SKM-1 treated with dmso at 0.1 percent for 144 hours (cell line): ENCODE results near the gene SLC27A3.
"Not testable (repeated sequence)": the region's sequence is repeated elsewhere in the genome, so short reads cannot be mapped to it uniquely, and the experiment has no call there.

ENCODE experiments used
- DNase-seq: peaks from one replicate; lab custom pipeline; 2025; ENCODE audit not compliant: unreplicated experiment; lab: John Stamatoyannopoulos, UW

The SLC27A3 gene

DNA sequence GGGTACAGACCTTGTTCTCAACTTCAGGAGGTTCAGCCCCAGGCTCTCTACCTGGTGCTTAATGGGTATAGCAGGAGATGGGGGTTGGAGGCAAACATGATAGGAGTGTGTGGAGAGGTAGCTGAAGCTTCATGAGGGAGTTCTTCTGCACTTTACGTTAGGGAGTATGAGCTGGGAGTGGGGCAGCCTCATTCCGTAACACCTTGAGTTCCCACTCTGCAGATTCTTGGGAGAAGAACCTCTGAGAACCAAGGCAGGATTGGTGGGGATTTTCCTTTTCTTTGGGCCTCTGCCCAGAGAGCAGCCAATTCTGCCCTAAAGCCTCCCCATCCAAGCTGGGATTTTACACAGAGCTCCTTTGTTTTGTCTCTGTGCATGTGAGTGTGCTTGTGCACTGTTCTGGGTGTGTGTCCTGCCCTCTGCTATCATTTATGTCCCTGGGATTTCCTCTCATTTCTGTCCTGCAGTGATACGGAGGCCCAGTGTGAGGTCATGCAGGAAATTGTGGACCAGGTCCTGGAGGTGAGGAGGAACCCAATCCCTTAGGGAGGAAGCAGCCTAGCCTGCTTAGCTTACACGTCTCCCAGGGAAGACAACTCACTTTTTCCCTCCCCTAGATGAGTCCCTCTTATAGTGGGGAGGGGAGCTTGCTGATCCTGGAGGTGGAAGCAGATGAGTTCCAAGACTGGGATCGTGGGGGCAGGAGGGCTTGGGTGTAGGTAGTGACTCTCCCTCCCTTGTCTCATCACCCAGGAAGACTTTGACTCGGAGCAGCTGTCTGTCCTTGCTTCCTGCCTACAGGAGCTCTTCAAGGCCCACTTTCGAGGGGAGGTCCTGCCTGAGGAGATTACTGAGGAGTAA is 11.6 kb upstream of the SLC27A3 start:
- no peak for DNase-seq

DNA sequence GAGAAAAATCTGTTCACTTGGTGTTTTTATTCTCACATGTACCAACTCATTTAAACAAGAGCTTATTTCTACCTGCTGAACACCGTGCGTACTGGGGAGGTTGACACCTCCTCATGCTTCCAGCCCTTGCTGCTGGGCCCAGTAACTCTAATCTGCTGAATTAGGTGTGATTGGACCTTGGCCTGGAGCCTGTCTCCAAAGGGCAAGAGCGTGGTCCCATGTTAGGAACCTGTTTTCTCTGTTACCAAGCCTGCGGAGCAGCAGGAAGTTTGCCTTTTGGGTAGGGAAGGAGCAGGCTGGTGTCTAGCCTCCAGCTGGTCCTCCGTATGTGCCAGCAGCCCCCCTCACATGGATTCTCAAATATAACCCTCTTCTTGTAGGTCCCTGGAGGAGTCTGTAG is 10.9 kb upstream of the SLC27A3 start:
- no peak for DNase-seq

DNA sequence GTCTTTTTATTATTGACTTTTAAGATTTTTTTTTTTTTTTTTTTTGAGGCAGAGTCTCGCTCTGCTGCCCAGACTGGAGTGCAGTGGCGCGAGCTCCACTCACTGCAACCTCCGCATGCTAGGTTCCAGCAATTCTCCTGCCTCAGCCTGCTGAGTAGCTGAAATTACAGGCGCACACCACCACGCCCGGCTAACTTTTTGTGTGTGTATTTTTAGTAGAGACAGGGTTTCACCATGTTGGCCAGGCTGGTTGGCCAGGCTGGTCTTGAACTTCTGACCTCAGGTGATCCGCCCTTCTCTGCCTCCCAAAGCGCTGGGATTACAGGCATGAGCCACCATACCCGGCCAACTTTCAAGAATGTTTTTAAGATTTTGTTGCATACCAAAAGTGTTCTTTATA is 8.5 kb upstream of the SLC27A3 start:
- DNase-seq, result not testable (repeated sequence)

DNA sequence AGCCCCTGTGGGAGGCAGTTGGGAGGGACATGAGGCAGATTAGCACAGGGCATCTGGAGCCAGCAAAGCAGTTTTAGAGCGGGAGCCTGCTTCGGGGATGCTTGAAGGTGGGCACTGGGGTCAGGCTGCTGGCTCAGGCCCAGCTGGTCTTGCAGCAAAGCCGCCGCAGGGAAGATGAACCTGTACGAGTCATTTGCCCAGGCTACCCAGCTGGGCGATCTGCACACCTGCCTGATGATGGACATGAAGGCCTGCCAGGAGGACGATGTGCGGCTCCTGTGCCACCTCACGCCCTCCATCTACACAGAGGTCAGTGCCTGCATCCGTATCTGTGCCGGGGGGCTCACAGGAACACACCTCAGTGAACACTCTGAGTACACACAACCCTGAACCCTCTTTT is 7.7 kb upstream of the SLC27A3 start:
- DNase-seq, result no peak

DNA sequence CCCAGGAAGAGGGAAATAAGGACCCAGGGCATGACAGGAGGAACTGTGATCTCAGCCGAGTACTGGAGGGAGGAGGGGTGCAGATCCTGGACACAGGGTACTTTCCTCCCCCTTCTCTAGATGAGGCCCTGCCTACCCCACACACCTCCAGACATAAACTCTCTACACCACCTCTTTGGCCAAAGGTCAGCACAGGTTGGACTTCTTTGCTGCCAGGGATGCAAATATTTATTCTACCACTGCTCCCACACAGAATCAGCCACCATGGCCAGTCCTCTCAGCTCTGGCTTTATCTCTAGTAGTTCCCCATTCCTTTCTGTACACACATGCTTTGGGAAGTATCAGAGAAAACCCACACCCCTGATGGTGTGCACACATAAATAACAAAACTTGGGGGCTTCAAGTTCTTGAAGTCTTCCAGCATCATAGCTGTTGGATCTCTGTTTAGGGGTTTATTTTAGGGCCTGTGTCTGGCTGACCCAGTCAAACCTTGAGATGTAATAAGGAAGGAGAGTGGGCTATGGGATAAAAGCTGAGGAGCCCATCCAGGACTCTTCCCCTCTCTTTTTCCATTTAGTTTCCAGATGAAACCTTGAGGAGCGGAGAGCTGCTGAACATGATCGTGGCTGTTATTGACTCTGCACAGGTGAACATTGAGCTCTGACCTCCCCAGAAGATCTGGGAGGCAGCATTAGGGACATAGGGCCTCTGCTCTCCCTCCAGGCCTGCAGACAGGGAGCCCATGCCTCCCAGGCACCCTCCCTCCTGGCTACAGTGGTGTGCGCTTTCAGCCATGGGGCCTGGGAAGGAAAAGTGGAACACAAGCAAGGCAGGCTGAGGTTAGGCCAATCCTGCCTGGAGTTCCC is 6.7 kb upstream of the SLC27A3 start:
- no peak for DNase-seq

DNA sequence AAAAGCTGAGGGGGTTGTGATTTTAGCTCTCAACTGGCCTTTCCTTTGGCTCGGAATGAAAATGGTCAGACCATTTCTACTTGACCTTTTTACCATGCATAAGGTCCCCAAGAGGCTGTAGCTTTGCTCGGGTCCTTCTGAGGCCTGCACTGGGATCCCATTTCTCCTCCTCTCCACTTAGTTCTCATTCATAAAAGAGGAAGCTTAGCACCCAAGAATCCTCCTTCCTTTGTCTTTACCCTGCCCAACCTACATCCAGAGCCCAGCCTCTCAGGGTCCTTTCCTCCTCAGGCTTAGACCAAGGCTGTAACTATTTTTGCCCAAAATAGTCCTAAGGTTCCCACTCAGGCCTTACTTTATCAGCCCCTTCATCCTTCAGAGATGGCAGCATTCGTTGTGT is 6.0 kb upstream of the SLC27A3 start:
- DNase-seq, result peak; percentile 29

DNA sequence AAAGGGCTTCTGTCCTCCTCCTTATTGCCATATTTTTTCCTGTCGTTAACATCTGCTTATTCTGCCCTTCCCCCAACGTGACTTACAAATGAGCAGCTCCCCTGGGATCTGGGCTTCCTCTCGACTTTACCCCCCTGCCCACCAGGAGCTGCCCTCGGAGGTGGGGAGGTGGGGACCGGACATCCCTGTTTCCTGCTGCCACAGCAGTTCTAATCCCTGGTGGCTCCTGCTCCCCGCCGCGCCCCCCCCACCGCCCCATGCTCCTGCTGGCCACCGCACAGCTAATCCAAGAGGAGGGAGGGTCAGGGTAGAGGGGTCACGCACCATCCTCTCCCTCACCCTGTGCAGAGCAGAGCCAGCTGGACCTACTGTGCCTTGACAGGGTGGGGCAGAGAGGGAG is 4.4 kb upstream of the SLC27A3 start:
- no peak for DNase-seq

DNA sequence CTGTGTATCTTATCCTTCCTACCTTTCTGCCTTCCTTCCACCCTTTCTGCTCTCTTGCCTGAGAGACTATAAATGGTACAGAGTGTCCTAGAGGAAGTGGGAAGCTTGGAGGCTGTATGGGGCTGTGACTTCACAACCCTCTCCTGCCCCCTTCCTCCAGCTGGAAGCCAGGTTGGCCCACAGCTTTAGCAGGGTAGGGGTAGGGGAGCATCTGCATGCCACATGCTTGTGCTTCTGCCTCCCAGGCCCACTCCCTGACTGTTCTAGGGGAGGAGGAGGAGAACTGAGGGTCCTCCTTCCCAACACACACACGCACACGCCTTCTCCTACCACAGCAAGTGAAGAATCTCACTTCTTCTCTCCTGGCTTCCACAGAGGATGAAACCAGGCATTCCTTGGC is 3.9 kb upstream of the SLC27A3 start:
- no peak for DNase-seq

DNA sequence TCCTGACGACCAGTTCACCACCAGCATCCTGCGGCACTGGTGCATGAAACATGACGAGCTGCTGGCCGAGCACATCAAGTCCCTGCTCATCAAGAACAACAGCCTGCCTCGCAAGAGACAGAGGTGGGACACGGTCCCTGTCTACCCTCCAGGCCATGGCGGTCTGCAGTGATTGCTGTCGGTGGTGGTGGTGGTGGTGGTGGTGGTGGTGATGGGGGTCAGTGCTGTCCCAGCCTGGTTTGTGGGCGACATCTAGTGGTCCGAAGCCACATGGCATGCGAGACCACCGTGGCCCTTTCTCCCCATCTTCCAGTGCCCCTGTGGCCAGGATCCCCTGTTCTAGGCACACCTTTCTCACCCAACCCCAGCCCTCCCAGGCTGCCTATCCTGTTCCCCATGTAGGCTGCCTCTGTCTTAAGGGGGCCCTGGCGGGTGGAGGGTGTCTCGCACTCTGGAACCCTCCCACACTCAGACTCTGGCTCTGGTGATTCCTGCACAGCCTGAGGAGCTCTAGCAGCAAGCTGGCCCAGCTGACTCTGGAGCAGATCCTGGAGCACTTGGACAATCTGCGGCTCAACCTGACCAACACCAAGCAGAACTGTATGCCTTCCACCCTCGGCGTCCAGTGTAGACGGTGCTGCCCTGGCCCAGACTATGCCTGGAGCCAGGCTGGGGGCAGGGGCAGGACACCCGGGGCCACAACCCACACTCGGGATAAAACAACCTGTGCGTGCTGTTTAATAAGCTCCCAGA is 3.2 kb upstream of the SLC27A3 start:
- DNase-seq, result no peak

DNA sequence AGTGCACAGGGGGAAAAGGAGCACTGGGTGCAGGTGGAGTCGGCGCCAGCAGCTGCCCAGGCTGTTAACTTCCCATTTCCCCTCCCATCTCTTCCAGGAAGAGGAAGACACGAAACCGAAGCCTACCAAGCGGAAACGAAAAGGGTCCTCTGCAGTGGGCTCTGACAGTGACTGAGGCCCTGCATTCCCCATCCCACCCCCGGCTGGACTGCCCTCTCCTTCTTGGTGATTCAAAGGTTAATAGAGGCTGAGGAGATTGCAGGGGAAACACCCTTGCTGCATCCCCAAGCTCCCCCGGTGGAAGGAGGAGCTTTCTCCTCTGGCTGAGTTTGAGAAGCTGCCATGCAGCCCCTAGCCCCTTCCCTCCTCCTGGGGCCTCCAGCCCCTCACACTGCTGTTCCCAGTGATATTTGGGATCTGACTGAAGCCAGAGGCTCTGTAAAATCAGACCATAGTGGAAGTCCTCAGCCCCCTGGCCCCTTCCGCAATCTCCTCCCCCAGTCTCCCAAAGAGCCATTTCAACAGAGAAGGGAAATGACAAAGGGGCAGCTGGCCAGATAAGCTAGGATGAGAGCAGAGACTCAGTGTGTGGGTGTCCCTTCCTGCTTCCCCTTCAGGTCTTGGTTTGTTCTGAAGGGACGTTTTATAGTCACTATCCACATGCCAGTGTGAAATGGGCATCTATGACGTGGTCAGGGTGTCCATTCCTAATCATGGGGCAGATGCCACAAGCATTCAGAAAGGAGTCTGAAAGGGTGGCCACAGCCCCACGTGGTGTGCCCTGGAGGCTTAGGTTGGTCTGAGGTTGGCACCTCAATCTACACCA is 1.9 kb upstream of the SLC27A3 start:
- DNase-seq, result peak; percentile 79

DNA sequence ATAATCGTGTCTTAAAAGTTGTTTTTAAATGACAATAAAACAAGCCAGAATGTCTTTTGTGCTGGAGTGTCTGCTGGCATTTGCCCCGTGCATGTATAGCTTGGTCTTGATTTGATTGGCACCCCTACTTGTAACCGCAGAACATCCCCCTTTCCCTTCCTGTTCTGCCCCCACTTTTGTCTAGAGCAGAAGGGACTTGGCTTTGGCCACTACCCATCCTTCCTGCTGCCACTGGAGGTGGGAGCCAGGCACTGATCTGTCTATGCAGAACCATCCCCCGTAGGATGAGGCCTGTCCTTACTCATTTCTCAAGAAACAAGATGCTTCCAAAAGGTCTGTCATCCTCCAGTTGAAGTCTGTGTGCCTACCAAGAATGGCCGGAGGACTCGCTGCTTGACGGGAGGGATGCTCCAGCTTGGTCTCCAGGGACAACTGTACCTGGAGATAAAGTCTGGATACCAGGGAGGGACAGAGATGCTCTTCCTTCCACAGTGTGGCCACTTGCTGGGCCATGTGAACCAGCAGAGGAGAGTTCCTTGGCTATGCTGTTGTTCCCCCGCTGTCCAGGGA is 1.1 kb upstream of the SLC27A3 start:
- DNase-seq, result no peak

DNA sequence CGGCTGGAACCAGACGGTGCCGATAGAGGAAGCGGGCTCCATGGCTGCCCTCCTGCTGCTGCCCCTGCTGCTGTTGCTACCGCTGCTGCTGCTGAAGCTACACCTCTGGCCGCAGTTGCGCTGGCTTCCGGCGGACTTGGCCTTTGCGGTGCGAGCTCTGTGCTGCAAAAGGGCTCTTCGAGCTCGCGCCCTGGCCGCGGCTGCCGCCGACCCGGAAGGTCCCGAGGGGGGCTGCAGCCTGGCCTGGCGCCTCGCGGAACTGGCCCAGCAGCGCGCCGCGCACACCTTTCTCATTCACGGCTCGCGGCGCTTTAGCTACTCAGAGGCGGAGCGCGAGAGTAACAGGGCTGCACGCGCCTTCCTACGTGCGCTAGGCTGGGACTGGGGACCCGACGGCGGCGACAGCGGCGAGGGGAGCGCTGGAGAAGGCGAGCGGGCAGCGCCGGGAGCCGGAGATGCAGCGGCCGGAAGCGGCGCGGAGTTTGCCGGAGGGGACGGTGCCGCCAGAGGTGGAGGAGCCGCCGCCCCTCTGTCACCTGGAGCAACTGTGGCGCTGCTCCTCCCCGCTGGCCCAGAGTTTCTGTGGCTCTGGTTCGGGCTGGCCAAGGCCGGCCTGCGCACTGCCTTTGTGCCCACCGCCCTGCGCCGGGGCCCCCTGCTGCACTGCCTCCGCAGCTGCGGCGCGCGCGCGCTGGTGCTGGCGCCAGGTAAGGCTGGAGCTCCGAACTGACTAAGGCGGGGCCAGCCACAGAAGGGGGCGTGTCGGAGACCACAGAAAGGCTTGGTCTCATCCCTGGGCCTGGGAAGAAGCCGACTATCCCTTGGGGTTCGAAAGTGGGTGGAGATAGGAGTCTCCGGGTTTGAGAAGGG is 486 bp downstream of the SLC27A3 start:
- DNase-seq, result no peak

DNA sequence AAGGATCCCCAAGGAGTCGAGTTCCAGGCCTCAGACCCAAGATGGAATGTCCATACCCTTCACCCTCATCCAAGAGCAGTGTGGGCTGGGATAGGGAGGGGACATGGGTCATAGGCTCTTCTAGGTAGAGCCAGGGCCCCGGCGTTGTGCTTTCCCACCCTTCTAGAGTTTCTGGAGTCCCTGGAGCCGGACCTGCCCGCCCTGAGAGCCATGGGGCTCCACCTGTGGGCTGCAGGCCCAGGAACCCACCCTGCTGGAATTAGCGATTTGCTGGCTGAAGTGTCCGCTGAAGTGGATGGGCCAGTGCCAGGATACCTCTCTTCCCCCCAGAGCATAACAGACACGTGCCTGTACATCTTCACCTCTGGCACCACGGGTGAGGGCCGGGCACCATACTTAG is 1.1 kb downstream of the SLC27A3 start:
- no peak for DNase-seq

DNA sequence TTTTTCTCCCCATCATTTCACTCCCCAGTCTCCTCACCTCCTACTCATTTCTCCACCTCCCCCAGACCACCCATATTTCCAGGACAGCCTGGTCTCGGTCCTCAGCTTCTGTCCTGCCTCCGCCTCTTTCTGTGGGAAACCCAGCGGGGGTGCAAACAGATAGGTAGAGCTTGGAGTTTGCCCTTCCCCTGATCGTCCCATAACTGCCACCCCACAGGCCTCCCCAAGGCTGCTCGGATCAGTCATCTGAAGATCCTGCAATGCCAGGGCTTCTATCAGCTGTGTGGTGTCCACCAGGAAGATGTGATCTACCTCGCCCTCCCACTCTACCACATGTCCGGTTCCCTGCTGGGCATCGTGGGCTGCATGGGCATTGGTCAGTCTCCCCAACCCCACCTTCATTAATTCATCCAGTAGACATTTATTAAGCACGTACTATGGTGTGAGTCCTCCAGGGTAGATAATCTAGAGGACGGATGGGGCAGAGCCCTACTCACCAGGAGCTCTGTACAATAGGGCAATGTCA is 1.7 kb downstream of the SLC27A3 start:
- no peak for DNase-seq

DNA sequence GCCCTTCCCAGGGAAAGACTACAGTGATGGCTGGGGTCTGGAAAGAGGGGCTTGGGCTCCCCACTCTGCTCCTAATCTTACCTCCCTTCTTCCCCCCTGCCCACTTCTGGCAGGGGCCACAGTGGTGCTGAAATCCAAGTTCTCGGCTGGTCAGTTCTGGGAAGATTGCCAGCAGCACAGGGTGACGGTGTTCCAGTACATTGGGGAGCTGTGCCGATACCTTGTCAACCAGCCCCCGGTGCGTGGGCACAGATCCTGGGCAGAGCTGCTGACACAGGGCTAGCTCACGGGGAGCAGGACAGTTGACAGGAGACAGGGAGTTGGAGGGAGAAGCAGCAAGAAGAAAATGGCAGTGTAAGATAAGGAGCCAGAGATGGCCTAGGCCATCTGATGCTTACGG is 2.4 kb downstream of the SLC27A3 start:
- DNase-seq, result no peak

DNA sequence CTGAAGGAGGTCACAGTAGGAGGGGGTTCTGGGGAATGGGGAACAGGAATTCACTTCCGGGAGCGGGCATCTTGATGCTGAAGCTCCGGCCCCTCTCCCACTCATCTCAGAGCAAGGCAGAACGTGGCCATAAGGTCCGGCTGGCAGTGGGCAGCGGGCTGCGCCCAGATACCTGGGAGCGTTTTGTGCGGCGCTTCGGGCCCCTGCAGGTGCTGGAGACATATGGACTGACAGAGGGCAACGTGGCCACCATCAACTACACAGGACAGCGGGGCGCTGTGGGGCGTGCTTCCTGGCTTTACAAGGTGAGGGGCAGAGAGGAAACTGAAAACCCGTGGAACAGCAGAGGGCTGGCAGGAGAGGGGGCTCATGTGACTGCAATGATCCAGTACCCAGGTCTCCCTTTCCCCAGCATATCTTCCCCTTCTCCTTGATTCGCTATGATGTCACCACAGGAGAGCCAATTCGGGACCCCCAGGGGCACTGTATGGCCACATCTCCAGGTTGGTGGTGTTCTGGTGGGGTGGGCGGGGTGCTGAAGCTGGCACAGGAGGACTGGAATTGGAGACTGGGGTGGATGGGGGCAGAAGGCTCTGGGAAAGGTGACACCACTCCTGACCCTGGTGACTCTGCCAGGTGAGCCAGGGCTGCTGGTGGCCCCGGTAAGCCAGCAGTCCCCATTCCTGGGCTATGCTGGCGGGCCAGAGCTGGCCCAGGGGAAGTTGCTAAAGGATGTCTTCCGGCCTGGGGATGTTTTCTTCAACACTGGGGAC is 3.0 kb downstream of the SLC27A3 start:
- no peak for DNase-seq

DNA sequence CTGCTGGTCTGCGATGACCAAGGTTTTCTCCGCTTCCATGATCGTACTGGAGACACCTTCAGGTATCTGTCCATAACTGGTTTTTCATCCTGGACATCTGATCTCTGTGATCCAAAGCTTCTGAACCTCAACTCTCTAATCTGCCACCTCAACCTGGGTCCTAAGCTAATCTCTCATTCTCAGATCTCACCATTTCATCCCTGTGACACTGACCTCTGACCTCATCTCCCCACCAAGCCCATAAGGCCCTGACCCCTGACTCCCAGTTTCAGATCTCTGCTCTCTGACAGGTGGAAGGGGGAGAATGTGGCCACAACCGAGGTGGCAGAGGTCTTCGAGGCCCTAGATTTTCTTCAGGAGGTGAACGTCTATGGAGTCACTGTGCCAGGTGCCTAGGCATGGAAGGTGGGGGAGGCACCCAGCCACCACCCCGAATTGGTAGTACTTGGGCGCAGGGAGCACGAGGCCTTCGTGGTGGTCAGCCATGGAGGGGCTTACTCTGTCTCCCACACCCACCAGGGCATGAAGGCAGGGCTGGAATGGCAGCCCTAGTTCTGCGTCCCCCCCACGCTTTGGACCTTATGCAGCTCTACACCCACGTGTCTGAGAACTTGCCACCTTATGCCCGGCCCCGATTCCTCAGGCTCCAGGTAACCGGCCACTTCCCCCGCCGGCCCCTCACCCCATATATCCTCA is 3.8 kb downstream of the SLC27A3 start:
- no peak for DNase-seq
